Neural crest cell (in vitro differentiated cells): ENCODE data around the gene HTR4. TPM values are rescaled to one million over a fixed set of nuclear protein-coding genes. Genes with fewer than 3 reads are reported as not detected.

ENCODE experiments used
- DNase-seq: peaks from one replicate; pipeline ENCODE4 v3.0.0; 2021; ENCODE audit warnings: low read depth, mixed read lengths, low spot score
- H3K27ac Mint-ChIP-seq: one replicate; pipeline ENCODE4 v1.8.0; 2021; ENCODE audit warnings: mild to moderate bottlenecking, mixed read lengths; ENCODE audit not compliant: unreplicated experiment
- H3K27me3 Mint-ChIP-seq: 2 replicates; pipeline ENCODE4 v1.8.0; 2021; ENCODE audit warnings: low read depth, mild to moderate bottlenecking, mixed read lengths
- H3K36me3 Mint-ChIP-seq: 2 replicates; pipeline ENCODE4 v1.8.0; 2021; ENCODE audit warnings: low read depth, mild to moderate bottlenecking, mixed read lengths
- H3K4me1 Mint-ChIP-seq: 2 replicates; pipeline ENCODE4 v1.8.0; 2021; ENCODE audit warnings: mixed read lengths
- H3K4me3 Mint-ChIP-seq: one replicate; pipeline ENCODE4 v1.8.0; 2021; ENCODE audit warnings: mild to moderate bottlenecking, mixed read lengths
- H3K9me3 Mint-ChIP-seq: 2 replicates; pipeline ENCODE4 v1.8.0; 2021; ENCODE audit warnings: mixed read lengths
- CTCF ChIP-seq: fragments of 200-600 bp; sonication (generic); conservative IDR thresholded peaks from 2 replicates; pipeline ENCODE4 v1.5.0; 2021; ENCODE audit warnings: antibody characterized with exemption, mild to moderate bottlenecking
- long read RNA-seq: library from polyadenylated mRNA; unstranded; transcript quantifications from one replicate; pipeline ENCODE4 v2.0.0, GENCODE V29; 2020
- total RNA-seq: library from RNA; stranded (reverse); gene quantifications from 2 replicates; pipeline ENCODE4 v1.2.1, GENCODE V29; 2021

HTR4 gene, protein sequence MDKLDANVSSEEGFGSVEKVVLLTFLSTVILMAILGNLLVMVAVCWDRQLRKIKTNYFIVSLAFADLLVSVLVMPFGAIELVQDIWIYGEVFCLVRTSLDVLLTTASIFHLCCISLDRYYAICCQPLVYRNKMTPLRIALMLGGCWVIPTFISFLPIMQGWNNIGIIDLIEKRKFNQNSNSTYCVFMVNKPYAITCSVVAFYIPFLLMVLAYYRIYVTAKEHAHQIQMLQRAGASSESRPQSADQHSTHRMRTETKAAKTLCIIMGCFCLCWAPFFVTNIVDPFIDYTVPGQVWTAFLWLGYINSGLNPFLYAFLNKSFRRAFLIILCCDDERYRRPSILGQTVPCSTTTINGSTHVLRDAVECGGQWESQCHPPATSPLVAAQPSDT
- total RNA-seq: not detected in 2 replicates
- long read RNA-seq: 0 reads

DNA sequence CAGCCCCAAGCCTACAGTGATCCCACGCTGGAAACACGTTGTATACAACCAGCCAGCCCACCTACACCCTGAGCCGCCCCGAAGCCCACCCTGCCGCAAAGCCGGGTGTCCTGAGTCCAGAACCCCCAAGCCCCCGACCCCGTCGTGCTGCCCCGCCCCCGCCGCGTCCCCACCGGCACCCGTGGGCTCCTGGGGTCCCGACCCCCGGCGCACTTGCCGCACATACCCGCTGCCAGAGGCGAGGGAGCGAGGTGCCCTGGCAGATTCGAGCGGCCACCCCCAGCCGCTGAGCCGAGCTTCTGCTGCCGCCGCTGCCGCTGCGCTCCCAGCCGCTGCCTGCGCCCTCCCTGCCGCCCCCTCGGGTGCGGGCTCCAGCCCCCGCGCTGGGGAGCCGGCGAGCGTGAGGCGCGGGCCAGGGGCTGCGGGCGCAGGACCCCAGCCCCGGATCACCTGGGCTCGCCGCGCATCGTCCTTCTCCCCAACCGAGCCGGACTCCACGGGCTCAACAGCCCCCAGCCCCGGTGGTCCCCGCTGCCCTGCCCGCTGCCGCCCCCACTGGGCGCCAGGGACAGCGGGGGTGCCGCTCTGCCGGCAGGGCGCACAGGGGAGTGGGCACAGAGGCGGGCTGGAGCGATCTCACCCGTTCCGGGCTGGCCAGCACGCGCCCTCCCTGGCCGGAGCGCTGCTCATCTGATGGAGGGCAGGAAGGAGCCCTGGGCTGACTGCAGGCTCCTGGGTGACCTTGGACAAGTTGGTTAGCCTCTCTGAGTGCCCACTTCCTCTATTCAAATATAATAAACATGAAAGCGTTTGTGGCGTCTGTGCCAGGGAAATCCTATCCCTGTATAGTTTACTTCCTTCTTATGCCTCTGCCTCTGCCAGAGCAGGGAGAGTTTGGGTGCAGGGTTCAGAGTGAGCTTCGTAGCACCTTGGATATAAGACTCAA is at the start of gene HTR4:
Gene HTR4 (minus strand): TSS at position 692 of the 946 bp plus-strand sequence. CDS start 17,513 bp downstream, outside the sequence.
- TF ChIP-seq CTCF: no peak
- peaks cover 4% of the 10 kb centered on the region for H3K4me1 Mint-ChIP-seq
- H3K27me3 Mint-ChIP-seq: peaks cover 90% of the 10 kb centered on the region
- H3K27ac Mint-ChIP-seq: no peak within 1 kb of the TSS
- H3K4me3 Mint-ChIP-seq: peak within 1 kb of the TSS; percentile 60
- peak; percentile 2 for DNase-seq
- peaks cover 2% of the 10 kb centered on the region for H3K36me3 Mint-ChIP-seq
- H3K9me3 Mint-ChIP-seq: no peaks in the 10 kb centered on the region

- no peak for DNase-seq
- no peak overlapping the region for H3K4me3 Mint-ChIP-seq
- TF ChIP-seq CTCF: no peak
- no peaks in the 10 kb centered on the region for H3K36me3 Mint-ChIP-seq
- no peak overlapping the region for H3K27ac Mint-ChIP-seq
- H3K9me3 Mint-ChIP-seq: peaks cover 4% of the 10 kb centered on the region
- H3K4me1 Mint-ChIP-seq: no peaks in the 10 kb centered on the region
- peaks cover 2% of the 10 kb centered on the region for H3K27me3 Mint-ChIP-seq
Measured at GRCh38 chr5:148702019-148702596, 47.8 kb upstream of the HTR4 start.

GRCh38 chr5:148699028-148699427 is 44.7 kb upstream of the HTR4 start:
- H3K4me3 Mint-ChIP-seq: no peak overlapping the region
- H3K4me1 Mint-ChIP-seq: no peaks in the 10 kb centered on the region
- no peaks in the 10 kb centered on the region for H3K36me3 Mint-ChIP-seq
- H3K9me3 Mint-ChIP-seq: peaks cover 4% of the 10 kb centered on the region
- H3K27me3 Mint-ChIP-seq: peaks cover 5% of the 10 kb centered on the region
- no peak overlapping the region for H3K27ac Mint-ChIP-seq
- no peak for TF ChIP-seq CTCF
- no peak for DNase-seq

GRCh38 chr5:148697809-148698196 is 43.5 kb upstream of the HTR4 start:
- no peak overlapping the region for H3K4me3 Mint-ChIP-seq
- no peaks in the 10 kb centered on the region for H3K36me3 Mint-ChIP-seq
- H3K27me3 Mint-ChIP-seq: peaks cover 4% of the 10 kb centered on the region
- no peak overlapping the region for H3K27ac Mint-ChIP-seq
- H3K4me1 Mint-ChIP-seq: no peaks in the 10 kb centered on the region
- no peak for TF ChIP-seq CTCF
- DNase-seq: no peak
- H3K9me3 Mint-ChIP-seq: peaks cover 4% of the 10 kb centered on the region

DNA sequence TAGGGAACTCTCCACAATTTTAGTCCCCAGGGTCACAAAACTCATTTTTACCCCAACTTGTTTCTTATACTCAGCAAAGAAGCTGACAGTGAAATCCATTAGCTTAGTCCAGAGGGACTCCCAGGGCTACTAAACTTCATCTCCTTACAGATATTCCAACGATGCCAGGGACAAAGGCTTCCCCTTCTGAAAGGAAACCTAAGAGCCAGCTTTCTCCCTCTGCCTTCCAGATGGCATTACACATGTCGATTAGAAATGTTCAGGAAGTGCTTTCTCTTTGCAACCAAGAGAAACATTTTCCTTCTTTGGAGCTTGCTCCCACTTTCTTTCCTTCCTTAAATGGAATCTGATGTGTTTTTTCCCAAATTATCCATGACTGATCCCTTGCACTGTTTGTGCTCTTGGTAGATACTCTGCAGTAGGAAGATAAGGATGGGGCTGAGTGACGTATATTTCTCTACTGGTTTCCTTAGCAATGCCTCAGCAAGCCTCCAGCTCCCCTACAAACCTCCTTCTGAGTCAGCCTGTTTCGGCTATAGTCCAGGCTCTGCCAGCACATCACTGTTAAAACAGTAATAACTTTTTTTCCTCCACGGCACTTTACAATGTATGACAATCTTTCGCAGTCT is 43.0 kb upstream of the HTR4 start:
- DNase-seq: no peak
- peaks cover 4% of the 10 kb centered on the region for H3K27me3 Mint-ChIP-seq
- H3K4me3 Mint-ChIP-seq: no peak overlapping the region
- no peak overlapping the region for H3K27ac Mint-ChIP-seq
- H3K36me3 Mint-ChIP-seq: no peaks in the 10 kb centered on the region
- no peak for TF ChIP-seq CTCF
- H3K9me3 Mint-ChIP-seq: peaks cover 4% of the 10 kb centered on the region
- H3K4me1 Mint-ChIP-seq: no peaks in the 10 kb centered on the region
